Neuron (in vitro differentiated cells): ENCODE measurements around the gene DCTD.
"Not testable (repeated sequence)": the region's sequence is repeated elsewhere in the genome, so short reads cannot be mapped to it uniquely, and the experiment has no call there.

Experiments used
- H2AFZ ChIP-seq: one replicate; pipeline ENCODE4 v1.6.1; 2013; ENCODE audit warnings: low read depth, mild to moderate bottlenecking, inconsistent platforms, low read length, moderate library complexity
- H3K27me3 ChIP-seq: one replicate; pipeline ENCODE4 v1.6.1; 2013; ENCODE audit warnings: low read length; ENCODE audit not compliant: insufficient read depth
- H3K36me3 ChIP-seq: one replicate; pipeline ENCODE4 v1.6.1; 2013; ENCODE audit warnings: low read length; ENCODE audit not compliant: insufficient read depth
- H3K4me1 ChIP-seq: one replicate; pipeline ENCODE4 v1.6.1; 2013; ENCODE audit warnings: low read length; ENCODE audit not compliant: insufficient read depth
- H3K4me3 ChIP-seq: 2 replicates; pipeline ENCODE4 v1.5.1; 2013; ENCODE audit warnings: mild to moderate bottlenecking, low read length, moderate library complexity
- H3K9me3 ChIP-seq: one replicate; pipeline ENCODE4 v1.6.1; 2013; ENCODE audit warnings: low read length

The DCTD gene

DNA sequence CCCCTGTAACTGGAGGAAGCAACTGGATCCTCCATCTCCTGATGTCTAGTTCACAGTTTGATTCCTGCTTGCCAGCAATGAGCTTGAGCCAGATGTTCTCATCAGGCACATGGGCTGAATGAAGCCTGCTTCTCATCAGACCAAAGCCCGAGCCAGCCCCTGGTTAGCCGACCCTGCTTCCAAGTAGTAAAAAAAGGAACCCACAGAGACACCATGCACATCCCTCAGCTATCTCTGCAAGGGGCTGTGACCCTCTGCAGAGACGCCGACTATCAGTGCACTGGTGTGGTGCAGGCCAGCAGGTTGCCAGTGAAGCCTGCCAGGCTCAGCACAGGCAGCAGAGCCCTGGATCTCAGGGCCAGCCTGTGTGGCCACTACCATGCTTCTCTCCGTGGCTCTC, 2.8 kb downstream of the DCTD start:
- peaks cover 4% of the 10 kb centered on the region for H3K9me3 ChIP-seq
- H2AFZ ChIP-seq, result no peak overlapping the region
- no peak overlapping the region for H3K4me3 ChIP-seq
- peaks cover 50% of the 10 kb centered on the region for H3K36me3 ChIP-seq
- H3K4me1 ChIP-seq, result peaks cover 15% of the 10 kb centered on the region
- no peaks in the 10 kb centered on the region for H3K27me3 ChIP-seq

- no peak overlapping the region for H3K4me3 ChIP-seq
- peaks cover 4% of the 10 kb centered on the region for H3K9me3 ChIP-seq
- peaks cover 15% of the 10 kb centered on the region for H3K4me1 ChIP-seq
- no peak overlapping the region for H2AFZ ChIP-seq
- peaks cover 54% of the 10 kb centered on the region for H3K36me3 ChIP-seq
- H3K27me3 ChIP-seq, result no peaks in the 10 kb centered on the region
Measured at GRCh38 chr4:182913621-182914020, 3.6 kb downstream of the DCTD start.

GRCh38 chr4:182913036-182913435, 4.2 kb downstream of the DCTD start:
- Histone ChIP-seq H2AFZ (no peak overlapping the region), H3K4me1 (peaks cover 12% of the 10 kb centered on the region), H3K4me3 (no peak overlapping the region), H3K27me3 (no peaks in the 10 kb centered on the region), H3K9me3 (peaks cover 4% of the 10 kb centered on the region), H3K36me3 (peaks cover 54% of the 10 kb centered on the region)

DNA sequence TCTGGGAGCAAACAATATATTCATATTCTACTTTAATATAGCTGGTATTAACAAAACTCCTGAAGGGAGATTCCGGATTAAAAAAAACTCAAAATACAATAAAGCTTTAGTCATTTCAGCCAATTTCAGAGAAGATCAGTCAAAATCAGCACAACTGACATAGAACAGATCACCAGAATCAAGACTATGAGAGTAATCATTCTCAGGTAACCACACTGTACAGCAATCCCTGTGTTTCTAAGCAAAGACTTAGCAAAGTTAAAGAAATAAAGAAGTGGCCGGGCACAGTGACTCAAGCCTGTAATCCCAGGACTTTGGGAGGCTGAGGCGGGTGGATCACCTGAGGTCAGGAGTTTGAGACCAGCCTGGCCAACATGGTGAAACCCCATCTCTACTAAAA, 9.1 kb downstream of the DCTD start:
- Histone ChIP-seq H3K4me1 (no peaks in the 10 kb centered on the region), H3K9me3 (peaks cover 4% of the 10 kb centered on the region), H3K36me3 (peaks cover 56% of the 10 kb centered on the region), H3K27me3 (no peaks in the 10 kb centered on the region), H2AFZ (no peak overlapping the region), H3K4me3 (no peak overlapping the region)

- peaks cover 4% of the 10 kb centered on the region for H3K9me3 ChIP-seq
- H3K36me3 ChIP-seq, result peaks cover 50% of the 10 kb centered on the region
- no peaks in the 10 kb centered on the region for H3K4me1 ChIP-seq
- no peaks in the 10 kb centered on the region for H3K27me3 ChIP-seq
- no peak overlapping the region for H2AFZ ChIP-seq
- H3K4me3 ChIP-seq, result no peak overlapping the region
Measured at GRCh38 chr4:182907396-182907795, 9.8 kb downstream of the DCTD start.

GRCh38 chr4:182906786-182907185, 10.4 kb downstream of the DCTD start:
- Histone ChIP-seq H3K36me3 (peaks cover 47% of the 10 kb centered on the region), H3K9me3 (peaks cover 4% of the 10 kb centered on the region), H3K4me1 (no peaks in the 10 kb centered on the region), H3K27me3 (no peaks in the 10 kb centered on the region), H3K4me3 (no peak overlapping the region), H2AFZ (no peak overlapping the region)

- no peak overlapping the region for H3K4me3 ChIP-seq
- peaks cover 46% of the 10 kb centered on the region for H3K36me3 ChIP-seq
- H3K27me3 ChIP-seq, result no peaks in the 10 kb centered on the region
- no peaks in the 10 kb centered on the region for H3K4me1 ChIP-seq
- H3K9me3 ChIP-seq, result no peaks in the 10 kb centered on the region
- no peak overlapping the region for H2AFZ ChIP-seq
Measured at GRCh38 chr4:182905038-182905437, 12.1 kb downstream of the DCTD start.

DNA sequence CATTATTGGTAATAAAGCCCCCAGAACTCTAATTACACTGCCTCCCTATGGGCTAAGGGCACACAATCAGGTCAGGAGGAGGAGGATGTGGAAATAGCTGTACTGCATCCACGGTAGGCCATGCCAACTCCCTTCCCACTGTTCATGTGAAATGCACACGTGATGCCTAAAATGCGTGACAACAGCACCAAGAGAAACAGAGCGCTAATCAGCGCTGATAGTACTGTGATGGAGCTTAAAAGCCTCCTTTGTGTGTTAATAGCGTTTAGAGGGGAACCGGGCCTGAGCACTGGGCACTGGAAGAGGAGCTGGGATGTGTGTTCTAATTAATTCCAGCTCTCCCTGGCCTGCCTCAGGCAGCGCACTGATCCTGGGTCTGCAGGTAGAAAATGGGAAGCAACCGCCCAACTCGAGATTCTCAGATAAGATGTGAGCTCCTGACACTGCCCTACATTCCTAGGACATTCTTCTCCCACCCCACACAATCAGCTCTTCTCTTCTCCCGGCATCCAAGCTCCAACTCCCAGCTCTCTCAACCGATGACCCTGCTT, 12.9 kb downstream of the DCTD start:
- H2AFZ ChIP-seq, result no peak overlapping the region
- no peak overlapping the region for H3K4me3 ChIP-seq
- H3K4me1 ChIP-seq, result no peaks in the 10 kb centered on the region
- H3K27me3 ChIP-seq, result no peaks in the 10 kb centered on the region
- peaks cover 46% of the 10 kb centered on the region for H3K36me3 ChIP-seq
- H3K9me3 ChIP-seq, result no peaks in the 10 kb centered on the region

- Histone ChIP-seq H3K4me3 (no peak overlapping the region), H3K9me3 (no peaks in the 10 kb centered on the region), H3K36me3 (peaks cover 47% of the 10 kb centered on the region), H3K27me3 (no peaks in the 10 kb centered on the region), H3K4me1 (peaks cover 6% of the 10 kb centered on the region), H2AFZ (no peak overlapping the region)
Measured at GRCh38 chr4:182903013-182903412, 14.2 kb downstream of the DCTD start.

DNA sequence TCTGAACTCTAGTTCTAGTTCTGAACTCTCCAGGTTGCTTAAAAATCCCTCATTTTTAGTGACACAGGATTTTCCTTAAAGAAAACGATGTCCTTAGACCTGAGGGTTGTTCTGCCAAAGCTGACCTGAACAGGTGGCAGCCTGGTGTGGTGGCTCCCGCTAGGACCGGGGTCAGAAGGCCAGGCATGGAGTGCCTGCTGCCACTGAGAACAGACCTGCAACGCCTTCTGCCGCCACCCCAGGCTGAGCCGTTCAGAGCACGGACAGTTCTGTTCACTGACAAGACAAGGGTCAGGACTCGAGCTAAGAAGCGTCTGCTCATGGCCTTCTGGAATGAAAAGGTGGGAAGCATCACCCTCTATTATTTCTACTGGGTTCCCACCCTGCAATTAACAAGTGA, 15.8 kb downstream of the DCTD start:
- H3K36me3 ChIP-seq, result peaks cover 44% of the 10 kb centered on the region
- H3K4me3 ChIP-seq, result no peak overlapping the region
- H2AFZ ChIP-seq, result no peak overlapping the region
- no peaks in the 10 kb centered on the region for H3K27me3 ChIP-seq
- H3K4me1 ChIP-seq, result peaks cover 6% of the 10 kb centered on the region
- no peaks in the 10 kb centered on the region for H3K9me3 ChIP-seq

- not testable (repeated sequence) for H3K4me3 ChIP-seq, H2AFZ ChIP-seq, H3K4me1 ChIP-seq, H3K9me3 ChIP-seq, H3K27me3 ChIP-seq
- H3K36me3 ChIP-seq, result peaks cover 44% of the 10 kb centered on the region
Measured at GRCh38 chr4:182900021-182900420, 17.2 kb downstream of the DCTD start.

- H2AFZ ChIP-seq, result no peak overlapping the region
- peaks cover 6% of the 10 kb centered on the region for H3K4me1 ChIP-seq
- no peaks in the 10 kb centered on the region for H3K9me3 ChIP-seq
- H3K27me3 ChIP-seq, result no peaks in the 10 kb centered on the region
- H3K4me3 ChIP-seq, result no peak overlapping the region
- peaks cover 52% of the 10 kb centered on the region for H3K36me3 ChIP-seq
Measured at GRCh38 chr4:182898479-182898799, 18.7 kb downstream of the DCTD start.

GRCh38 chr4:182897601-182898478, 19.3 kb downstream of the DCTD start:
- peaks cover 6% of the 10 kb centered on the region for H3K4me1 ChIP-seq
- H3K4me3 ChIP-seq, result no peak overlapping the region
- H2AFZ ChIP-seq, result no peak overlapping the region
- H3K9me3 ChIP-seq, result no peaks in the 10 kb centered on the region
- peaks cover 57% of the 10 kb centered on the region for H3K36me3 ChIP-seq
- H3K27me3 ChIP-seq, result no peaks in the 10 kb centered on the region

DNA sequence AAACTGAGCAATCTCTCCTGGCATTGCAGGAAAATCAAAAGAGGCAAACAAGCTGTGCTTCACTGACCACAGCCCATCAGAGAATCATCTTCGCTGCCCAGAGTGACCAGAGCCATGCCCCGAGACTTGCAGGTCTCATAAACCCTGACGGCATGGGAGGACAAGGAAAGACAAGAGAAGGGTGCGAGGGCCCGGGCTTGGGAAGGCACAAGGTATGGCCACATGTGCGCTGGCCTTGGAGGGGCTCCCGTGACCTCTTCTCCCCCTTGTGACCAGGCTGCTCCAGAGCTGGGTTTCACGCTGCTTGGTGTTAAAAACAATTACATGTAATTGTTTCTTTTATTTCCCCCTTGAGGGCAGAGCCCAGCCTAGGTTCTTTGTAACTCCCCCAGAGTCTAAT, 20.8 kb downstream of the DCTD start:
- no peaks in the 10 kb centered on the region for H3K27me3 ChIP-seq
- peaks cover 6% of the 10 kb centered on the region for H3K4me1 ChIP-seq
- H3K9me3 ChIP-seq, result no peaks in the 10 kb centered on the region
- no peak overlapping the region for H3K4me3 ChIP-seq
- H3K36me3 ChIP-seq, result peaks cover 65% of the 10 kb centered on the region
- no peak overlapping the region for H2AFZ ChIP-seq
